ENCODE results near the gene UQCC3.

DNA sequence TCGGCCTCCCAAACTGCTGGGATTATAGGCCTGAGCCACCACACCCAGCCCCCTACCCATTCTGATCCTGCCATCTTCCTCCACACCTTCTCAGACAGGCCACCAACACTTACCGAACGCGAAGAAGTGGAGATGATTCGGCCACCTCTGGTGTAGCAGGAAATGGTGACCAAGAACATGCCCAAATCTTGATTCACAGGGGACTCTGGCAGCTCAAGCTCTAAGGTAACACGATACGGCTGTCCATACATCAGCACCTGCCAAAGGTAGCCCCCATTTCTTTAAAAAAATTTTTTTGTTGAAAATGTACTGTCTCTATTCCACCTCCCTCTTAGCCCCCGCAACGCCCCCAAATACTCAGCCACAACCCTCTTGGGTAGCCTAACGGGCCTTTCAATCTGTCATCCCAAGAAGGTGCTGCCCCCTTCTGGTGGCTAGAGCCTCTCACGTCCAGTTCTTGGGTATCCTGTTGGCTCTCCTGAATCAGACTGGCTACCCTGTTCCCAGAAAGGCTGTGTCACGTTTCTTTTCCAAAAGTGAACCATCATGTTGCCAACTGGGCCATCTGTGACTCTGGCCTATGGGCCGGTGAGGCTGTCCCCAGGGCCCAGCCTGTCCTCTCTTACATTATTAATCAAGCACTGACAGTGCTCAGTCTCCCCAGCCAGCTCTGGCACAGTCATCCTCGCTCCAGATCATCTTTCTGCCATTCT lies 23.1 kb downstream of the UQCC3 start:
- TF ChIP-seq, protein P1, sequence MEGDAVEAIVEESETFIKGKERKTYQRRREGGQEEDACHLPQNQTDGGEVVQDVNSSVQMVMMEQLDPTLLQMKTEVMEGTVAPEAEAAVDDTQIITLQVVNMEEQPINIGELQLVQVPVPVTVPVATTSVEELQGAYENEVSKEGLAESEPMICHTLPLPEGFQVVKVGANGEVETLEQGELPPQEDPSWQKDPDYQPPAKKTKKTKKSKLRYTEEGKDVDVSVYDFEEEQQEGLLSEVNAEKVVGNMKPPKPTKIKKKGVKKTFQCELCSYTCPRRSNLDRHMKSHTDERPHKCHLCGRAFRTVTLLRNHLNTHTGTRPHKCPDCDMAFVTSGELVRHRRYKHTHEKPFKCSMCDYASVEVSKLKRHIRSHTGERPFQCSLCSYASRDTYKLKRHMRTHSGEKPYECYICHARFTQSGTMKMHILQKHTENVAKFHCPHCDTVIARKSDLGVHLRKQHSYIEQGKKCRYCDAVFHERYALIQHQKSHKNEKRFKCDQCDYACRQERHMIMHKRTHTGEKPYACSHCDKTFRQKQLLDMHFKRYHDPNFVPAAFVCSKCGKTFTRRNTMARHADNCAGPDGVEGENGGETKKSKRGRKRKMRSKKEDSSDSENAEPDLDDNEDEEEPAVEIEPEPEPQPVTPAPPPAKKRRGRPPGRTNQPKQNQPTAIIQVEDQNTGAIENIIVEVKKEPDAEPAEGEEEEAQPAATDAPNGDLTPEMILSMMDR (IDR thresholded peaks at IDR 0.05), result peak; percentile 47 to 82 (median 48)
- no peak for TF ChIP-seq POLR2A (IDR thresholded peaks at IDR 0.05)

All from testis (tissue), 2 donors.